ENCODE measurements around the gene RBMS1.
A peak's percentile ranks its signal among the peaks of the same experiment; 100 is the strongest.

Gene RBMS1

GRCh38 chr2:160301420-160301819, 192.2 kb downstream of the RBMS1 start:
- no peak for DNase-seq (ENCODE audit: low read depth, low spot score)

DNA sequence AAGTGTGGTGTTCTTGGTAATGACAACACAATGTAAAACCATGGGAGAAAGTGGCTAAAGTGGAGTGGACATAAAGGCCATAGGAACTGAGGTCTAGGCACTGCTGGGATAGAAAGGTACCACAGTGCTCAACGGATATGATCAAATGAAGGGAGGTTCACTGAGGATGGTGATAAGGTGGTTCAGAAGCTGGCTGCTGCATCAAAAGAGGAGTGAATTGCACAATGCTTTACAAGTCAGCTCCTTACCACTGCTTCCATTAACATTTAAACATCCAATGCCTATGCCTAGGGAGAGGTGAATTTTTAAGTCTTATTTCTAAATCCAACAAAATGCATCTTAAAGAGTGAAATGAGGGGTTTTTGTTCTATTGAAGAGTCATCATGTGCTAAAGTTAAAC, 193.4 kb downstream of the RBMS1 start:
- DNase-seq (ENCODE audit: low read depth, low spot score), result no peak
- H3K4me3 ChIP-seq (ENCODE audit: low read length), result no peak overlapping the region

More at GRCh38 chr2:160301420-160301819, 192.2 kb downstream of the RBMS1 start:
- H3K4me3 ChIP-seq (ENCODE audit: low read length), result no peak overlapping the region

- H3K4me3 ChIP-seq (ENCODE audit: low read length), result no peak overlapping the region
- no peak for DNase-seq (ENCODE audit: low read depth, low spot score)
These were observed 194.1 kb downstream of the RBMS1 start for GRCh38 chr2:160299540-160299939.

GRCh38 chr2:160298960-160299359, 194.6 kb downstream of the RBMS1 start:
- no peak overlapping the region for H3K4me3 ChIP-seq (ENCODE audit: low read length)
- no peak for DNase-seq (ENCODE audit: low read depth, low spot score)

- peak; percentile 43 for DNase-seq (ENCODE audit: low read depth, low spot score)
- no peak overlapping the region for H3K4me3 ChIP-seq (ENCODE audit: low read length)
These were observed 197.9 kb downstream of the RBMS1 start for GRCh38 chr2:160295519-160296207.

DNA sequence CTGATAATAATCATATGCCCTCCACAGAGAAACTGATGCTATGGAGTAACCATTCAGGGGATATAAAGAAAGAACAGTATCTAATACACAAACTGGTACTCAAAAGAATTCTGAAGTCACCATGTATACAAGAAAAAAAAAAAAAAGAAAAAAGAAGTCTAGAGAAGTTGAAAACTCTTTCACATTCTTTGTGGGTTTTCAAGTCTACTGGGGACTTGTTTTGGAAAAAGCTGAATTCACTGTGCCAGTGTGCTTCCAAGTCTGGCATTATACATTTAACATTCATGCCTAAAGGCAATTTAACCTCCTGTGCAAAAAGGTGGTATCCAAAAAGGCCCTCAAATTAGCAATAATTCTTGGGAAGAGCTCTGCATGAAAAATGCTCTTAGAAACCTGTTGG, 198.7 kb downstream of the RBMS1 start:
- DNase-seq (ENCODE audit: low read depth, low spot score), result no peak
- H3K4me3 ChIP-seq (ENCODE audit: low read length), result no peak overlapping the region

DNA sequence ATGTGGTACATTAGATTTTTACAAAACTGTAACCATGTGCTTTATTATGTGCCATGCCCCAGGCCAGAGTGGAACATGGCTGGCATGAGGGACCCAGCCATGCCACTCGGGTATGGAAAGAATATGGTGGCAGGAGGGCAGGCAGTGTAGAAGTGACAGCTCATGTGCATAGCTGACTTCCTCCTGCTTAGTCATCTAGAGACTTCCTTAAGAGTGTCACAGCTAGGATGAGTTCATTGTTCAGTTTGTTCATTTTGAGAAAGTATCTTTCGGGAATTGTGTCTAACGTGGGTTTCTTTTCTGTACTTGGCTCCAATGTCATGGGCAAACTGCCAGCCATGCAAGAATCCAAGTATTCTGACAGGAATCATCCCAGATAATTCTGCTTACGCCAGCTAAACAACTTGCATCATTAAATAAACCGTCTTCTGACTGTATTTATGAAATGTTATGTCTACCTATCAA, 199.2 kb downstream of the RBMS1 start:
- no peak for DNase-seq (ENCODE audit: low read depth, low spot score)

GRCh38 chr2:160293391-160294091, 200.1 kb downstream of the RBMS1 start:
- no peak for DNase-seq (ENCODE audit: low read depth, low spot score)
- no peak overlapping the region for H3K4me3 ChIP-seq (ENCODE audit: low read length)

More for the DNA sequence above, 199.2 kb downstream of the RBMS1 start:
- H3K4me3 ChIP-seq (ENCODE audit: low read length), result no peak overlapping the region

DNA sequence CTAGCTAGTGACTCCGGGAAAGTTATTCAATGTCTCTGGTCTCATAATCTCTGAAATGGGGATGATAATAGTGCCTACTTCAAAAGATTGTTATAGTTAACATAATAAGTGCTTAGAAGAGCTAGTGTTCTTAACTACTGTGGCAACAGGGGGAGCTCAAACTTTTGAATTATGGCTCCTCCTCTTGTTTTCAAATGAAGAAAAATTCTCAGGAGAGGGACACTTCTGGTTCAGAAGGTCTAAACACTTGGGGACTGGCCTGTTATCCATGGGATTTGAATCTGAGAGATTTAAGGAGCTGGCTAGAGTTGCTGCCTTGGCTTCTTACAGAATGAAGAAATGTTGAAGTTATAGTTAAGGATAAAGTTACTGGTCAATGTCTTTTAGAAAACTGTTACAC, 201.4 kb downstream of the RBMS1 start:
- H3K4me3 ChIP-seq (ENCODE audit: low read length), result no peak overlapping the region
- DNase-seq (ENCODE audit: low read depth, low spot score), result no peak

- no peak overlapping the region for H3K4me3 ChIP-seq (ENCODE audit: low read length)
- DNase-seq (ENCODE audit: low read depth, low spot score), result no peak
These were observed 202.2 kb downstream of the RBMS1 start for GRCh38 chr2:160291382-160291781.

DNA sequence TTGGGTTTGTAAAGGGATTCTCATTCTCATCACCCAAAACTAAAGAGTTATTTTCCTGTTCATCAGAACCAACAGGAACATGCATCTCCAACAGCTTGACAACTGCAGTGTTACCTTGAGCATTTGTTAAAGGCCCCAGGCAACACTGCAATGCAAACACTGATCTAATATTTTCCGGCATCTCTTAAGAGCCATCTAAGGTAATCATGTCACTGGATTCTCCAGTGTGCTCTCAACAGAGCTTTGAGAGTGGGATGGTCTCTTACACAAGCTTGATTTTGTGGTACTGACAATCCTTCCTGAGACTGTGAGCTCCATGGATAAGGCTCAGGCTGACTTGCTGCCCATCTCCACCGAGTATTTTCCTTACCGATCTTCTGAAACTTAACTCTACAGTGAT, 203.0 kb downstream of the RBMS1 start:
- H3K4me3 ChIP-seq (ENCODE audit: low read length), result no peak overlapping the region
- no peak for DNase-seq (ENCODE audit: low read depth, low spot score)

GRCh38 chr2:160289831-160290230, 203.8 kb downstream of the RBMS1 start:
- DNase-seq (ENCODE audit: low read depth, low spot score), result no peak
- no peak overlapping the region for H3K4me3 ChIP-seq (ENCODE audit: low read length)

GRCh38 chr2:160289126-160289525, 204.5 kb downstream of the RBMS1 start:
- no peak for DNase-seq (ENCODE audit: low read depth, low spot score)
- H3K4me3 ChIP-seq (ENCODE audit: low read length), result no peak overlapping the region

- H3K4me3 ChIP-seq (ENCODE audit: low read length), result no peak overlapping the region
- DNase-seq (ENCODE audit: low read depth, low spot score), result no peak
These were observed 205.3 kb downstream of the RBMS1 start for GRCh38 chr2:160288324-160288723.

- no peak for DNase-seq (ENCODE audit: low read depth, low spot score)
These were observed 206.1 kb downstream of the RBMS1 start for GRCh38 chr2:160287476-160287875.

DNA sequence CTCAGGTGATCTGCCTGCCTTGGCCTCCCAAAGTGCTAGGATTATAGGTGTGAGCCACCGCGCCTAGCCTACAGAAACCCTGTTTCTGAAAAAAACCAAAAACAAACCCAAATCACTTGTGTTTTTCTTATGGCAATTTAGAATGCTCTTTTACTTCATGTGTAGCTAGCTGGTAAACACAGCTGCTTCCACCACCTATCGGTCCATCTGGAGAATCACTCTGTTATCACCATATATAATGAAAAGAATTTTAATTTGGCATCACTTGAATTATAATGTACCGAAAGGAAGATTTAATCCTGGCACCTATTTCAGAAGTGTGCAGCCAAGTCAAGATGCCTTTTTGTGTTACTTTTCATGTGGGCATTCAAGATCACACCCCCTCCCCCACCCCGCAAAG, 207.1 kb downstream of the RBMS1 start:
- no peak for DNase-seq (ENCODE audit: low read depth, low spot score)

More at GRCh38 chr2:160287476-160287875, 206.1 kb downstream of the RBMS1 start:
- H3K4me3 ChIP-seq (ENCODE audit: low read length), result no peak overlapping the region

DNA sequence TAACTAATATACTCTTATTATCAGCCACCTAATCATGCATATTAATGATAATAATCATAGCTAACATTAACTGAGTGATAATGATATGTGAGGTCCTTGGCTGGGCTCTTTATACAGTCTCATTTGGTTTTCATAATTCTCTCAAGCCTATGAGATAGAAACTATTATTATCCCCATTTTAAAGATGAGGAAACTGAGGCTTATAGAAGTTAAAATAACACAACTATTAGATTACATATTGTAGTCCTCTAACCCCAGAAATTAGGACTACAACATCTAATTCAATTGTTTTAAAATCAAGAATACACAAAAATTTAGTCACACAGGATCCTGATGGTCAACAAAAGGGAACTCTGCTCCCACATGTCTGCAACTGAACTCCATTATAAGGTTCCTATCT, 209.9 kb downstream of the RBMS1 start:
- no peak for DNase-seq (ENCODE audit: low read depth, low spot score)
- no peak overlapping the region for H3K4me3 ChIP-seq (ENCODE audit: low read length)

More for the DNA sequence above, 207.1 kb downstream of the RBMS1 start:
- H3K4me3 ChIP-seq (ENCODE audit: low read length), result no peak overlapping the region

DNA sequence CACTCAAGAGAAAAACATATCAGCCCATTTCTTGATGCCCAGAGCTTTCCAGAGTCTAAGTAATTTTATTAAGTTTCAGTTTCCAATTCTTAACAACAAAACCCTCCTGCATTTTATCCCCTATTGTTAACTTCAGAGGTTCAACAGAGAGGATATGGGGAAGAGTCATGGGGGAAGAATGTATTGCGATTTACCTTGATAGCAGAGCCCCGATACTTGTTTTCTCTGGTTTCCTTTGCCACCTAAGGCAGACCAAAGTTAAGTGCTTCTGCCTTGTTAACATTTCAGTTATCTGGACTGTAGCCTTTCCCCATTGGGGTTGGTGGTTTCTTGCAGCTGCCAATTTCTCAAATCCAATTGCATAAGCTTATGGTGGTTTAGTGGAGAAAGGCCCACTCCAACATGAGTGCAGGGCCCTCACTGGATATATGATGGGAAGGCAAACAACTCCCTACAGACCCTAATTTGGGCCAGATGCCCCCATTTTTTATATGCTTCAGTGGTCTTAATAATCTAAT, 211.5 kb downstream of the RBMS1 start:
- DNase-seq (ENCODE audit: low read depth, low spot score), result peak; percentile 46
- no peak overlapping the region for H3K4me3 ChIP-seq (ENCODE audit: low read length)

DNA sequence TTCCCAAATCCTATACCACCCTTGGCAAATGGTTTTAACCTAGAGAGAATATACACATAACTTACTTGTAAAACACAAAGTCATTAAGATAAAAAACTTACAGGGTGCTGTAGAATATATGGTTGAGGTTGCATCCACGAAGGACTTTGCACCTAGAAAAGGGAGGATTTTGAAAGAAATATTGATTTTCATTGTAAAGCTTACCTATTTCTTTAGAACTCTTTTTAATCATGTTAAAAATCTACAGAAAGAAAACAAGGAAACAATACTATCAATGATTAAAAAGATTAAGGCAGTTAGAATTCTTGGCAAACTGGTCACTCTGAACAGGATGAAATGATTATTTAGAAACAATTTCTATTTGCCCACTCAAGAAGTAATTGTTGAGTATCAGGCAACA, 212.4 kb downstream of the RBMS1 start:
- H3K4me3 ChIP-seq (ENCODE audit: low read length), result no peak overlapping the region
- DNase-seq (ENCODE audit: low read depth, low spot score), result no peak

GRCh38 chr2:160279813-160280465, 213.7 kb downstream of the RBMS1 start:
- DNase-seq (ENCODE audit: low read depth, low spot score), result peak; percentile 70
- H3K4me3 ChIP-seq (ENCODE audit: low read length), result no peak overlapping the region
